Esophagus muscularis mucosa (tissue), 3 donors: ENCODE measurements around the gene EPB41.
"Not testable (repeated sequence)": the region's sequence is repeated elsewhere in the genome, so short reads cannot be mapped to it uniquely, and the experiment has no call there.

Source experiments
- CTCF ChIP-seq, 3 experiments: fragments of 200-600 bp in 2 of 3; fragments of 450-650 bp in 1 of 3; sonication (generic) in 2 of 3; IDR thresholded peaks; one replicate each; pipeline ENCODE4 v1.5.1; 2017 to 2019; ENCODE audit warnings: antibody characterized with exemption in 3 of 3, mild to moderate bottlenecking in 2 of 3, moderate library complexity in 1 of 3
- POLR2AphosphoS5 ChIP-seq, 2 donors: sonication (generic); formaldehyde crosslinking; IDR thresholded peaks; one replicate each; pipeline ENCODE4 v1.6.1; 2017; ENCODE audit warnings: antibody characterized with exemption in 2 of 2

DNA sequence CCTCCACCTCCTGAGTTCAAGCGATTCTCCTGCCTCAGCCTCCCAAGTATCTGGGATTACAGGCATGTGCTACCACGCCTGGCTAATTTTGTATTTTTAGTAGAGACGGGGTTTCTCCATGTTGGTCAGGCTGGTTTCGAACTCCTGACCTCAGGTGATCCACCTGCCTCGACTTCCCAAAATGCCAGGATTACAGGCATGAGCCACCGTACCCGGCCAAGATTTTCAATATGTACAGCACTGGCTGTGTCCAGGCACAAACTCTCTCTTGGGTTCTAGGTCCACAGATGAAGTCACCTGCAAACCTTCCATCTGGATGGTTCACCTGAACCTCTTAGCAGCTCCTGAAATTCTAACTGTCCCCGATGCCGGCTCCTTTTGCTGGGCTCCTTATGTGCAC lies 236.0 kb downstream of the EPB41 start:
- TF ChIP-seq CTCF, POLR2AphosphoS5 (IDR thresholded peaks at IDR 0.05): not testable (repeated sequence)
